Natural killer cell (primary cell): ENCODE data around the gene NSF. TPM values are rescaled to one million over a fixed set of nuclear protein-coding genes. Genes with fewer than 3 reads are reported as not detected.

Experiments used
- ATAC-seq, 3 donors: fragments of 150-1000 bp in 2 of 3; fragments of 200-7000 bp in 1 of 3; cut with Tn5 transposase; 1 replicate in 1 of 3; 2 replicates in 2 of 3; pipeline ENCODE4 v1.10.0; 2021; ENCODE audit warnings: mild to moderate bottlenecking in 2 of 3, moderate library complexity in 2 of 3
- DNase-seq, 2 donors: peaks; one replicate each; pipeline versions ENCODE4 v3.0.0 to v3.0.0-alpha.2; 2013 to 2021; ENCODE audit warnings: mixed read lengths in 1 of 2
- H3K27ac ChIP-seq: one replicate; pipeline ENCODE4 v1.5.1; 2013; ENCODE audit warnings: mild to moderate bottlenecking, low read length
- H3K27me3 ChIP-seq: one replicate; pipeline ENCODE4 v1.6.1; 2013; ENCODE audit warnings: low read length; ENCODE audit not compliant: control insufficient read depth, insufficient read depth
- H3K36me3 ChIP-seq: one replicate; pipeline ENCODE4 v1.6.1; 2013; ENCODE audit warnings: low read length; ENCODE audit not compliant: control insufficient read depth, insufficient read depth
- H3K4me1 ChIP-seq: one replicate; pipeline ENCODE4 v1.6.1; 2013; ENCODE audit warnings: low read length; ENCODE audit not compliant: control insufficient read depth, insufficient read depth
- H3K4me3 ChIP-seq: one replicate; pipeline ENCODE4 v1.5.1; 2013; ENCODE audit warnings: low read length
- H3K9me3 ChIP-seq: one replicate; pipeline ENCODE4 v1.6.1; 2013; ENCODE audit warnings: low read length; ENCODE audit not compliant: control insufficient read depth, insufficient read depth
- H3K27ac Mint-ChIP-seq, 2 donors: one replicate each; pipeline ENCODE4 v1.8.0; 2022; ENCODE audit warnings: mild to moderate bottlenecking in 2 of 2, mixed read lengths in 2 of 2, moderate library complexity in 1 of 2
- H3K27me3 Mint-ChIP-seq, 2 donors: one replicate each; pipeline ENCODE4 v1.8.0; 2022; ENCODE audit warnings: low read depth in 2 of 2, mixed read lengths in 2 of 2
- H3K36me3 Mint-ChIP-seq: one replicate; pipeline ENCODE4 v1.8.0; 2022; ENCODE audit warnings: mixed read lengths
- H3K4me1 Mint-ChIP-seq, 2 donors: one replicate each; pipeline ENCODE4 v1.8.0; 2022; ENCODE audit warnings: mixed read lengths in 2 of 2
- H3K4me3 Mint-ChIP-seq: one replicate; pipeline ENCODE4 v1.8.0; 2022; ENCODE audit warnings: mild to moderate bottlenecking, moderate library complexity, mixed read lengths
- H3K9me3 Mint-ChIP-seq, 2 donors: one replicate each; pipeline ENCODE4 v1.8.0; 2022; ENCODE audit warnings: mixed read lengths in 2 of 2
- CTCF ChIP-seq: fragments of 200-600 bp; IDR thresholded peaks from one replicate; pipeline ENCODE4 v1.8.0; 2022; ENCODE audit warnings: antibody characterized with exemption
- WGBS: methylation state at CpG from one replicate; pipeline ENCODE4 v1.1.7; 2013; ENCODE audit warnings: missing lambda C conversion rate; ENCODE audit not compliant: insufficient coverage; 5-methylcytosine and 5-hydroxymethylcytosine counted together
- intact Hi-C: fragments of 100-400 bp; cut with micrococcal nuclease; formaldehyde crosslinking; loops from one replicate; pipeline ENCODE4 v1.14.2; 2022
- total RNA-seq, 4 donors: library from RNA; stranded (reverse); fragments of 120-200 nt in 1 of 4; gene quantifications; one replicate each; pipeline versions ENCODE4 v1.2.3 to v1.2.4, GENCODE V29; 2013 to 2022

Gene NSF
- total RNA-seq, 3 donors from 2014 or later (not counting 1 experiment from before 2014, with no cell fraction given) = 32.2 to 45.1 (median 39.9) TPM

- Histone ChIP-seq H3K27me3 (no peaks in the 10 kb centered on the region), H3K4me3 (no peak overlapping the region), H3K9me3 (no peaks in the 10 kb centered on the region), H3K36me3 (no peaks in the 10 kb centered on the region), H3K4me1 (no peaks in the 10 kb centered on the region), H3K27ac (no peak overlapping the region)
- DNase-seq (no peak), ATAC-seq (no peak)
- no peaks in the 10 kb centered on the region for H3K9me3 Mint-ChIP-seq
- H3K36me3 Mint-ChIP-seq = no peaks in the 10 kb centered on the region
- H3K4me3 Mint-ChIP-seq = no peak overlapping the region
- H3K27me3 Mint-ChIP-seq = no peaks in the 10 kb centered on the region
- TF ChIP-seq CTCF = no peak
- H3K27ac Mint-ChIP-seq = no peak overlapping the region
- intact Hi-C loops = no loop called here
- peaks cover 0 to 6% of the 10 kb centered on the region in 2 donors for H3K4me1 Mint-ChIP-seq
- WGBS = 88% methylated on average over 7 of the region's 7 CpGs
These were observed 152.2 kb downstream of the NSF start for GRCh38 chr17:46742565-46743270.

- Histone ChIP-seq H3K27ac (no peak overlapping the region), H3K27me3 (no peaks in the 10 kb centered on the region), H3K36me3 (peaks cover 8% of the 10 kb centered on the region), H3K4me3 (no peak overlapping the region), H3K9me3 (no peaks in the 10 kb centered on the region), H3K4me1 (no peaks in the 10 kb centered on the region)
- DNase-seq (no peak), ATAC-seq (no peak)
- Mint-ChIP-seq H3K9me3 (no peaks in the 10 kb centered on the region), H3K4me1 (peaks cover 0 to 6% of the 10 kb centered on the region in 2 donors), H3K27ac (no peak overlapping the region), H3K27me3 (no peaks in the 10 kb centered on the region), H3K4me3 (no peak overlapping the region), H3K36me3 (no peaks in the 10 kb centered on the region)
- 100% methylated on average over 1 of the region's 1 CpG for WGBS
- TF ChIP-seq CTCF = no peak
- intact Hi-C loops = no loop called here
These were observed 154.0 kb downstream of the NSF start for GRCh38 chr17:46744441-46744840.

GRCh38 chr17:46745376-46745775 lies 154.9 kb downstream of the NSF start:
- Mint-ChIP-seq H3K27me3 (no peaks in the 10 kb centered on the region), H3K9me3 (no peaks in the 10 kb centered on the region), H3K4me3 (no peak overlapping the region), H3K4me1 (peaks cover 0 to 6% of the 10 kb centered on the region in 2 donors), H3K36me3 (no peaks in the 10 kb centered on the region), H3K27ac (no peak overlapping the region)
- Histone ChIP-seq H3K36me3 (peaks cover 16% of the 10 kb centered on the region), H3K27ac (no peak overlapping the region), H3K4me1 (no peaks in the 10 kb centered on the region), H3K4me3 (no peak overlapping the region), H3K9me3 (no peaks in the 10 kb centered on the region), H3K27me3 (no peaks in the 10 kb centered on the region)
- no peak for DNase-seq
- intact Hi-C loops = no loop called here
- 100% methylated on average over 3 of the region's 3 CpGs for WGBS
- no peak for TF ChIP-seq CTCF
- no peak for ATAC-seq

GRCh38 chr17:46751425-46751824 lies 161.0 kb downstream of the NSF start:
- H3K36me3 ChIP-seq = peaks cover 65% of the 10 kb centered on the region
- no peak overlapping the region for H3K27ac ChIP-seq
- Mint-ChIP-seq H3K9me3 (no peaks in the 10 kb centered on the region), H3K27me3 (no peaks in the 10 kb centered on the region), H3K4me1 (peaks cover 1 to 5% of the 10 kb centered on the region in 2 donors), H3K4me3 (no peak overlapping the region), H3K36me3 (peaks cover 1% of the 10 kb centered on the region), H3K27ac (no peak overlapping the region)
- DNase-seq = no peak
- H3K4me3 ChIP-seq = no peak overlapping the region
- over 99% methylated on average over 4 of the region's 4 CpGs for WGBS
- no peak for TF ChIP-seq CTCF
- H3K9me3 ChIP-seq = no peaks in the 10 kb centered on the region
- intact Hi-C loops = no loop called here
- H3K4me1 ChIP-seq = no peaks in the 10 kb centered on the region
- H3K27me3 ChIP-seq = no peaks in the 10 kb centered on the region
- ATAC-seq = no peak
